ENCODE measurements around the gene DHDH. TPM values are rescaled to one million over a fixed set of nuclear protein-coding genes. Genes with fewer than 3 reads are reported as not detected.

The DHDH gene
- total and polyA plus RNA-seq, 2 of the 13 experiments (the other 11 are each of a cell fraction or from before 2014, with no cell fraction given): 0.13 to 0.91 TPM

DNA sequence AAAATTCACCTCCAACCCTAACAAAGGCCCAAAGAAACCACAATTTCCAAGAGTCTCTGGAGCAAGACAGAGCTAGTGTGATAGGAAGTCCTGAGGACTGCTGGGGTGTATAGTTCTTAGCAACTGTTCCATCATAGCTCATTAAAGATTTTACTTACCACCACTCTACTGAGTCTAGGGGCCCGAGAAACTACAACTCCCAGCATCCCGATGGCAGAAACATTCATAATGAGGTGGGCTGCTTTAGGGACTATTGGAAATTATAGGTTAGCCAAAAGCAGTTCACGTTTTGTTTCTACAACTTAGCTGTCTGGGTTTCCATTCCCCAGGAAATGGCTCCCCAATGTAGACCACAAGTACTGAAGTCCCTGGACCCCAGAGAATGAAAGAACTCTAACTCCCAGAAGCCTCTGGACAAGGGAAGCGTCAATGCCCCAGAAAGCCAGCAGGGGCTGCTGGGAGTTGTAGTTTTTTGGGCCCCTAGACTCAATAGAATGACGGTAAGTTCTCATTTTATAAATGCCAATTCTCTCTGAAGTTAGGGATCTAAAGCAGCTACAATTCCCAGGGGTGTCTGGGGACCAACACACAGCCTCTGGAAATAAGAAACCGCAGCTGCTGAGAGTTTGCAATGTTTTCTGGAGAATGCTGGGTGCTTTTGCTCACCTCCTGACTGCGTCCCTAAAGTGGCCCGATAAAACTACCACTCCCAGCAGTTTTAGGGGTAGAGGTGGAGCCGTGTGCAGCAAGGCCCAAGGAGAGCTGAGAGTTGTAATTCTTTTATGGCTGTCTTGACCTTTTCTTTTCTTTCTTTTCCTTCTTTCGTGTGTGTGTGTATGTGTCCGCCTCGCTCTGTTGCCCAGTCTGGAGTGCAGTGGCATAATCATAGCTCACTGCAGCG is 42.7 kb downstream of the DHDH start (continued):
- no peak for TF ChIP-seq DZIP1 (CRISPR knock-in tag; IDR thresholded peaks at IDR 0.05)
- no peak for TF ChIP-seq NCOR1 (IDR thresholded peaks at IDR 0.05; ENCODE audit: borderline replicate concordance, low read length)
- TF ChIP-seq GTF3A (CRISPR knock-in tag; conservative IDR thresholded peaks at IDR 0.05): no peak
- no peak for TF ChIP-seq SIN3B (IDR thresholded peaks at IDR 0.05; ENCODE audit: low read length)
- TF ChIP-seq ATF2 (CRISPR knock-in tag; IDR thresholded peaks at IDR 0.05): no peak
- no peak for TF ChIP-seq RARA (CRISPR knock-in tag; IDR thresholded peaks at IDR 0.05)
- peak; percentile 63 for TF ChIP-seq GABPB1 (CRISPR knock-in tag; IDR thresholded peaks at IDR 0.05)
- TF ChIP-seq, protein P1, sequence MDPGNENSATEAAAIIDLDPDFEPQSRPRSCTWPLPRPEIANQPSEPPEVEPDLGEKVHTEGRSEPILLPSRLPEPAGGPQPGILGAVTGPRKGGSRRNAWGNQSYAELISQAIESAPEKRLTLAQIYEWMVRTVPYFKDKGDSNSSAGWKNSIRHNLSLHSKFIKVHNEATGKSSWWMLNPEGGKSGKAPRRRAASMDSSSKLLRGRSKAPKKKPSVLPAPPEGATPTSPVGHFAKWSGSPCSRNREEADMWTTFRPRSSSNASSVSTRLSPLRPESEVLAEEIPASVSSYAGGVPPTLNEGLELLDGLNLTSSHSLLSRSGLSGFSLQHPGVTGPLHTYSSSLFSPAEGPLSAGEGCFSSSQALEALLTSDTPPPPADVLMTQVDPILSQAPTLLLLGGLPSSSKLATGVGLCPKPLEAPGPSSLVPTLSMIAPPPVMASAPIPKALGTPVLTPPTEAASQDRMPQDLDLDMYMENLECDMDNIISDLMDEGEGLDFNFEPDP (CRISPR knock-in tag; conservative IDR thresholded peaks at IDR 0.05): no peak
- no peak for TF ChIP-seq RBM22 (optimal IDR thresholded peaks at IDR 0.05; ENCODE audit: low read length)
- TF ChIP-seq ETV5 (CRISPR knock-in tag; IDR thresholded peaks at IDR 0.05; ENCODE audit: borderline replicate concordance): no peak
- TF ChIP-seq HOXA3 (CRISPR knock-in tag; IDR thresholded peaks at IDR 0.05): peak; percentile 39; the same call in 1 of the 2 replicates
- TF ChIP-seq GABPA (IDR thresholded peaks at IDR 0.05; ENCODE audit: low read depth, low read length): peak; percentile 9; the same call in 1 of the 2 replicates
- peak; percentile 81 for TF ChIP-seq GABPA (CRISPR knock-in tag; IDR thresholded peaks at IDR 0.05; ENCODE audit: low read depth)
- no peak for TF ChIP-seq ZNF556 (CRISPR knock-in tag; IDR thresholded peaks at IDR 0.05; ENCODE audit: borderline replicate concordance)
- no peak for TF ChIP-seq BRCA1 (CRISPR knock-in tag; IDR thresholded peaks at IDR 0.05)
- no peak for TF ChIP-seq ZNF788 (CRISPR knock-in tag; IDR thresholded peaks at IDR 0.05; ENCODE audit: borderline replicate concordance)
- TF ChIP-seq MBD4 (IDR thresholded peaks at IDR 0.05; ENCODE audit: borderline replicate concordance, low read length): no peak
- TF ChIP-seq ZNF678 (CRISPR knock-in tag; IDR thresholded peaks at IDR 0.05): no peak
- no peak for TF ChIP-seq ARID5B (CRISPR knock-in tag; IDR thresholded peaks at IDR 0.05)
- no peak for TF ChIP-seq ZMAT5 (CRISPR knock-in tag; IDR thresholded peaks at IDR 0.05; ENCODE audit: borderline replicate concordance, low read depth)
